Coronary artery (tissue), 2 donors: ENCODE measurements around the gene AMOTL1.

ENCODE experiments used
- DNase-seq: peaks from one replicate; pipeline ENCODE4 v3.0.0-alpha.2; 2017; ENCODE audit warnings: low spot score
- H3K27ac ChIP-seq, 2 donors: fragments of 200-600 bp; sonication (generic); one replicate each; pipeline ENCODE4 v1.5.1; 2016 to 2019
- H3K4me3 ChIP-seq: fragments of 200-600 bp; sonication (generic); 2 replicates; pipeline ENCODE4 v1.5.1; 2016; ENCODE audit warnings: mild to moderate bottlenecking, moderate library complexity
- CTCF ChIP-seq: fragments of 200-600 bp; sonication (generic); IDR thresholded peaks from one replicate; pipeline ENCODE4 v1.5.1; 2019; ENCODE audit warnings: antibody characterized with exemption

AMOTL1 gene

GRCh38 chr11:94792451-94792850, 24.3 kb downstream of the AMOTL1 start:
- Histone ChIP-seq H3K4me3 (no peak overlapping the region), H3K27ac (peak overlapping the region in 1 of 2 donors; percentile 46)
- no peak for DNase-seq
- TF ChIP-seq CTCF: no peak

- DNase-seq: no peak
- Histone ChIP-seq H3K27ac (peak overlapping the region in 1 of 2 donors; percentile 46), H3K4me3 (no peak overlapping the region)
- TF ChIP-seq CTCF: no peak
These were observed 24.8 kb downstream of the AMOTL1 start for GRCh38 chr11:94793002-94793401.

GRCh38 chr11:94793822-94794221, 25.7 kb downstream of the AMOTL1 start:
- DNase-seq: no peak
- TF ChIP-seq CTCF: no peak
- H3K27ac ChIP-seq: peak overlapping the region in 1 of 2 donors; percentile 75
- H3K4me3 ChIP-seq: peak overlapping the region; percentile 36

- TF ChIP-seq CTCF: no peak
- Histone ChIP-seq H3K27ac (peak overlapping the region; percentile 67 to 75), H3K4me3 (peak overlapping the region; percentile 36)
- peak; percentile 80 for DNase-seq
These were observed 26.4 kb downstream of the AMOTL1 start for GRCh38 chr11:94794287-94795168.

GRCh38 chr11:94795476-94796189, 27.5 kb downstream of the AMOTL1 start:
- peak overlapping the region in 1 of 2 donors; percentile 75 for H3K27ac ChIP-seq

GRCh38 chr11:94796190-94796580, 28.0 kb downstream of the AMOTL1 start:
- no peak overlapping the region for H3K4me3 ChIP-seq
- DNase-seq: no peak
- no peak for TF ChIP-seq CTCF
- no peak overlapping the region for H3K27ac ChIP-seq

More at GRCh38 chr11:94795476-94796189, 27.5 kb downstream of the AMOTL1 start:
- no peak for DNase-seq
- no peak for TF ChIP-seq CTCF
- H3K4me3 ChIP-seq: peak overlapping the region; percentile 36
